Suprapubic skin (tissue), 4 donors: ENCODE results near the gene FDXR. TPM values are rescaled to one million over a fixed set of nuclear protein-coding genes. Genes with fewer than 3 reads are reported as not detected.

Source experiments
- DNase-seq, 2 donors: peaks; one replicate each; pipeline ENCODE4 v3.0.0-alpha.2; 2019; ENCODE audit warnings: low spot score in 2 of 2
- H3K27ac ChIP-seq: fragments of 200-600 bp; sonication (generic); one replicate; pipeline ENCODE4 v1.5.1; 2019
- H3K27me3 ChIP-seq: fragments of 200-600 bp; sonication (generic); one replicate; pipeline ENCODE4 v1.5.1; 2019
- H3K36me3 ChIP-seq: fragments of 200-600 bp; sonication (generic); one replicate; pipeline ENCODE4 v1.5.1; 2019
- H3K4me1 ChIP-seq: fragments of 200-600 bp; sonication (generic); one replicate; pipeline ENCODE4 v1.5.1; 2019
- H3K4me3 ChIP-seq: fragments of 200-600 bp; sonication (generic); one replicate; pipeline ENCODE4 v1.5.1; 2019; ENCODE audit warnings: mild to moderate bottlenecking
- H3K9me3 ChIP-seq: fragments of 200-600 bp; sonication (generic); one replicate; pipeline ENCODE4 v1.5.1; 2019
- EP300 ChIP-seq: sonication (generic); formaldehyde crosslinking; IDR thresholded peaks from one replicate; pipeline ENCODE4 v1.6.1; 2017; ENCODE audit warnings: antibody characterized with exemption
- POLR2A ChIP-seq, 2 donors: fragments of 450-650 bp; IDR thresholded peaks; one replicate each; pipeline ENCODE4 v1.6.1; 2017; ENCODE audit warnings: antibody characterized with exemption in 2 of 2, mild to moderate bottlenecking in 2 of 2, moderate library complexity in 2 of 2
- POLR2AphosphoS5 ChIP-seq, 3 donors: sonication (generic); formaldehyde crosslinking; IDR thresholded peaks; one replicate each; pipeline ENCODE4 v1.6.1; 2017; ENCODE audit warnings: antibody characterized with exemption in 3 of 3
- WGBS: methylation state at CpG from one replicate; pipeline ENCODE4 v1.1.5; 2018; 5-methylcytosine and 5-hydroxymethylcytosine counted together
- total RNA-seq, 4 donors: library from RNA; depleted of rRNA; stranded (reverse); fragments of >200 nt; gene quantifications; one replicate each; pipeline ENCODE4 v1.1.0, GENCODE V29; 2016
- TF ChIP-seq, protein P1 (sequence below), 2 donors: fragments of 200-600 bp in 1 of 2; fragments of 450-650 bp in 1 of 2; sonication (generic) in 1 of 2; IDR thresholded peaks; one replicate each; pipeline ENCODE4 v1.5.1; 2016 to 2019; ENCODE audit warnings: antibody characterized with exemption in 2 of 2, mild to moderate bottlenecking in 1 of 2, moderate library complexity in 1 of 2

Gene FDXR
- total RNA-seq, 4 donors from 2014 or later, result 19.1 to 34.1 (median 24.7) TPM

DNA sequence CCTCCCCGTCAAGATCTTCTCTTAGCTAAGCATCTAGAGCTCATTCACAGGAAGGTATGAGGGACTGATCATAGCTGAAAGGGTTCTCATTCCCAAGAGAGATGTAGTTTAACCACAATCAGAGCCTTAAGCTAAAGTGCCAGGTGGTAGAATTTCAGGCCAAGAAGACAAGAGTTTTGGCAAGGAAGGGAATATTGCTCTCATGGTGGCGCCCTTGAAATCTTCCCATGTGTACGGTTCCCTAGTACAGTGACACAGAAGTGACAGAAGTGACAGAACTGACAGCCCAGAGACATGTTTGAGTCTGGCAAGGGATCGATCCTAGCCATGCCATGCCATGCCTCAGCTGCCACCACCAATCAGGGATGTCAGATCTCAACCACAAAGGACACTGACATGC lies 15.6 kb downstream of the FDXR start:
- Histone ChIP-seq H3K4me3 (no peak overlapping the region), H3K27me3 (peaks cover 98% of the 10 kb centered on the region), H3K9me3 (no peaks in the 10 kb centered on the region), H3K36me3 (no peaks in the 10 kb centered on the region), H3K4me1 (peaks cover 36% of the 10 kb centered on the region), H3K27ac (no peak overlapping the region)
- TF ChIP-seq POLR2AphosphoS5 (IDR thresholded peaks at IDR 0.05), result no peak
- TF ChIP-seq, protein P1, sequence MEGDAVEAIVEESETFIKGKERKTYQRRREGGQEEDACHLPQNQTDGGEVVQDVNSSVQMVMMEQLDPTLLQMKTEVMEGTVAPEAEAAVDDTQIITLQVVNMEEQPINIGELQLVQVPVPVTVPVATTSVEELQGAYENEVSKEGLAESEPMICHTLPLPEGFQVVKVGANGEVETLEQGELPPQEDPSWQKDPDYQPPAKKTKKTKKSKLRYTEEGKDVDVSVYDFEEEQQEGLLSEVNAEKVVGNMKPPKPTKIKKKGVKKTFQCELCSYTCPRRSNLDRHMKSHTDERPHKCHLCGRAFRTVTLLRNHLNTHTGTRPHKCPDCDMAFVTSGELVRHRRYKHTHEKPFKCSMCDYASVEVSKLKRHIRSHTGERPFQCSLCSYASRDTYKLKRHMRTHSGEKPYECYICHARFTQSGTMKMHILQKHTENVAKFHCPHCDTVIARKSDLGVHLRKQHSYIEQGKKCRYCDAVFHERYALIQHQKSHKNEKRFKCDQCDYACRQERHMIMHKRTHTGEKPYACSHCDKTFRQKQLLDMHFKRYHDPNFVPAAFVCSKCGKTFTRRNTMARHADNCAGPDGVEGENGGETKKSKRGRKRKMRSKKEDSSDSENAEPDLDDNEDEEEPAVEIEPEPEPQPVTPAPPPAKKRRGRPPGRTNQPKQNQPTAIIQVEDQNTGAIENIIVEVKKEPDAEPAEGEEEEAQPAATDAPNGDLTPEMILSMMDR (IDR thresholded peaks at IDR 0.05), result no peak
- TF ChIP-seq POLR2A (IDR thresholded peaks at IDR 0.05), result no peak
- TF ChIP-seq EP300, result no peak
- DNase-seq, result no peak
- WGBS, result 51% methylated on average over 4 of the region's 4 CpGs

DNA sequence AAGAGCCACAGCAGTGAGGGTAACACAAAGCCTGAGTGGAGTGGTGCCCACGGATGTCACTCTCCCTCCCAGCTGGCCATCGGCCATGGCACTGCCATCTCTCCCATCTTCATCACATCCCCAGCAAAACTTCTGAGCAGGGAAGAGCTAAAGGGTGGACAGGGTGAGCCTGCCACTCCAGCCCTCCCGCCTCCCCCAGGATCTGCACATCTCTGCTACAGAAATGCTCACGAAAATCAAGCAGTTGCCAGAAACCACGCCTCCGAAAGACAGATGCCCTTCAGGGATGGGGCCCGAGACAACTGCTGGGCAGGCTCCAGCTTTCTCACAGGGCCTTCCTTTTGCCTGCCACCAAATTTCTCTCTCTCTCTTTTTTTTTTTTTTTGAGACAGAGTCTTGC lies 16.7 kb downstream of the FDXR start:
- Histone ChIP-seq H3K36me3 (no peaks in the 10 kb centered on the region), H3K4me3 (no peak overlapping the region), H3K27me3 (peaks cover 98% of the 10 kb centered on the region), H3K4me1 (peaks cover 31% of the 10 kb centered on the region), H3K9me3 (no peaks in the 10 kb centered on the region), H3K27ac (no peak overlapping the region)
- no peak for DNase-seq
- 43% methylated on average over 7 of the region's 7 CpGs for WGBS
- TF ChIP-seq, protein P1 (IDR thresholded peaks at IDR 0.05), result no peak
- TF ChIP-seq POLR2A (IDR thresholded peaks at IDR 0.05), result no peak
- TF ChIP-seq POLR2AphosphoS5 (IDR thresholded peaks at IDR 0.05), result no peak
- no peak for TF ChIP-seq EP300

DNA sequence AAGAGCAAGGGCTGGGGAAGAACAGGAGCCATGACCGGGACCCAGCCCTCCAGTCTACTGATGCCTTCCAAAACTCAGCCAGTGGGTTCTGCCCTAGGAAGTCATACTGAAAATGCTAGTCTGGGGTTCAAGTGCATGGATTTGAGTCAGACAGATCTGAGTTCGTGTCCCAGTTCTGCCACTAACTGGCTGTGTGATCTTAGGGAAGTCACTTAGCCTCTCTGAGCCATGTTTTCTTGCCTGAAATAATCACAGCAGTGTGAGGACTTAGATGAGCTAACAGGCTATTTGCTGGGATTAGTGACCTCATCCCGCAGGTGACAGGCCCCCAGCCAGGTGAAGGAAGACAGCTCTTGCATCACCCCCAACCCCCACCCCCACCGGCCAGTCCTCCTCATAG lies 17.5 kb downstream of the FDXR start:
- DNase-seq, result no peak
- TF ChIP-seq POLR2A (IDR thresholded peaks at IDR 0.05) (no peak), POLR2AphosphoS5 (IDR thresholded peaks at IDR 0.05) (no peak), EP300 (no peak)
- TF ChIP-seq, protein P1 (IDR thresholded peaks at IDR 0.05), result no peak
- Histone ChIP-seq H3K27me3 (peaks cover 98% of the 10 kb centered on the region), H3K4me3 (no peak overlapping the region), H3K9me3 (no peaks in the 10 kb centered on the region), H3K36me3 (no peaks in the 10 kb centered on the region), H3K27ac (no peak overlapping the region), H3K4me1 (peaks cover 23% of the 10 kb centered on the region)
- 84% methylated on average over 4 of the region's 4 CpGs for WGBS

DNA sequence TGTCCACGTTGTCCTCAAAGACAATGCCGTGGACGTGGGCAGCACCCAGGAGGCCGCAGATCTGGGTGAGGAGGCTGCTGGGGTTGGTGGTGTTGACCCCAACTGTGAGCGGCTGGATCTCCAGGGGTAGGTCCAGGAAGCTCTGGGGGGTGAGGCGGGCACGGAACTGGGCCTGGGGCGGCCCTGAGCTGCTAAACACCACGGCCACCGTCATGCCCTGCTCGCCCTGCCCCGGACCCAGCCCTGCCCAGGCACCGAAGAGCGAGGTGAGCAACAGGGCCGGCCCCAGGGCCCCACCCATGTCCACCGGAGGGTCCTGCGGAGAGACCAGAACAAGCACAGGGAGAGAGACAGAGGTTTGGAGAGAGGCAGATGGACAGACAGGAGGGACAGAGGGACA lies 18.0 kb downstream of the FDXR start:
- no peak overlapping the region for H3K27ac ChIP-seq
- no peaks in the 10 kb centered on the region for H3K36me3 ChIP-seq
- H3K9me3 ChIP-seq, result no peaks in the 10 kb centered on the region
- 78% methylated on average over 15 of the region's 17 CpGs for WGBS
- H3K4me3 ChIP-seq, result no peak overlapping the region
- TF ChIP-seq POLR2A (IDR thresholded peaks at IDR 0.05), result no peak
- no peak for TF ChIP-seq POLR2AphosphoS5 (IDR thresholded peaks at IDR 0.05)
- TF ChIP-seq, protein P1 (IDR thresholded peaks at IDR 0.05), result no peak
- TF ChIP-seq EP300, result no peak
- peaks cover 98% of the 10 kb centered on the region for H3K27me3 ChIP-seq
- H3K4me1 ChIP-seq, result peaks cover 17% of the 10 kb centered on the region
- no peak for DNase-seq

DNA sequence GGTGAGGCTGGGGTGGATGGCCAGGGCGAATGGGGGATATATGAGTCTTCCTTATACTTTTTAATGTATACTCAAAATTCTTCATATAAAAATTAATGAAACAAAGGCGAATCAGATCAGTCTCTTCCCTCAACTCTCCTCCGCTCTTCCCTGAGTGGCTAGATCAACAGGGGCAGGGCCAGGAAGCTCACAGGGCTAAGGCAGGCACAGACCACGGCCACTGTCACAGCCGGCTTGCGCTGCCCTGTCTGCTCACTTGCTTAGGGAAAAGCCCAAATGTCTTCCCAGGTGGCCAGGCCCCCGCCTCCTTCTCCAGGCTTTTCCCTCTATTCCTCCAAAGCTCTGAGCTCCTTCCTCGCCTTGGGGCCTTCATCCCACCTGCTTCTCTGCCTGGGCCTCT lies 19.1 kb downstream of the FDXR start:
- no peak overlapping the region for H3K4me3 ChIP-seq
- H3K4me1 ChIP-seq, result peaks cover 12% of the 10 kb centered on the region
- no peaks in the 10 kb centered on the region for H3K9me3 ChIP-seq
- peaks cover 92% of the 10 kb centered on the region for H3K27me3 ChIP-seq
- 82% methylated on average over 8 of the region's 8 CpGs for WGBS
- no peak overlapping the region for H3K27ac ChIP-seq
- TF ChIP-seq POLR2AphosphoS5 (IDR thresholded peaks at IDR 0.05) (no peak), EP300 (no peak), POLR2A (IDR thresholded peaks at IDR 0.05) (no peak)
- TF ChIP-seq, protein P1 (IDR thresholded peaks at IDR 0.05), result no peak
- no peak for DNase-seq
- H3K36me3 ChIP-seq, result no peaks in the 10 kb centered on the region
